GM19023 (cell line): ENCODE data around the gene ALOX5AP.

Experiments
- ATAC-seq: cut with Tn5 transposase; IDR thresholded peaks from one replicate; pipeline ENCODE4 v1.9.1; 2021; ENCODE audit warnings: mild to moderate bottlenecking, moderate library complexity; ENCODE audit not compliant: unreplicated experiment

Gene ALOX5AP

DNA sequence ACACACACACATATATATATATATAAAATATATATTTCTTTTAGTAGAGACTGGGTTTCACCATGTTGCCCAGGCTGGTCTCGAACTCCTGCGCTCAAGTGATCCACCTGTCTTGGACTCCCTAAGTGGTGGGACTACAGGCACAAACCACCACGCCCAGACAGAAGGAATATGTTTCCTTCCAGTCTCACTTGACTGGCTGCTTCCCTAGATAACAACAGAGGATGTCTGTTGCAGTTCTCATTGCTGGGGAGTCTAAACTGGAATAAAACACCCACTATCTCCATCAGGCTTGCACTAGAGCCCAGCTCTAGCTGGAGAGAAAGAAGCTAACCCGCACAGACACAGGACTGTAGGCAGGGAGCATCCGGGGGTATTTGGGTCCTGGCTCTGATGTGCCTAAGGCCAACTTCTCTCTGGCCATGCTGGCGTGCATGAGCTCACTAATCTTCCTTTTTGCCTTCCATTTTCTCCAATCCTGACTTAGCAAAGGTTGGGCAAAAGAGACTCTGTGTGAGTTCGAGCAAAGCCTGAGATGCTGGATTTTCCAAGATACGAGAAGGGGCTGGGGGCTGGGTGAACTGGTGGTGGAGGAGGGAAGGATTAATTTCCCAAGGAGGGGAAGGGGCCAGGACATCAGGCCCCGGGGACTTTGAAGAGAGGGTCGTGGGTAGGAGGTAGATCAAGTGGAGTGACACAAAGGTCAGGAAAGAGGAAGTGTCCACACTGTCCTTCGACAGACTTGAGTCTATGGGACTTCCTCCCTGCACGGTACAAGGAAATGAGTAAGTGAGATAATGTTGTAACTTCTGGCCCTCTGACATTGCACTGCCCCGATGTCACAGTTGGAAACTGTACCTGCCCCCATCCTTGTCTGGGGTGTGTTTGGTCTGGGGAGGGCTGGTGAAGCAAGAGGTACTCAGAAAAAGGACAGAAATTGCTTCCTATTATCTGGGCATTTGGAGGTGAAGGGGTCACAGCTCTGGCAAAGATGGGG lies 22.5 kb upstream of the ALOX5AP start:
- no peak for ATAC-seq

GRCh38 chr13:30714629-30715371 lies 20.5 kb upstream of the ALOX5AP start:
- no peak for ATAC-seq

- ATAC-seq, result no peak
Observed at GRCh38 chr13:30715372-30715756, 20.0 kb upstream of the ALOX5AP start.

- no peak for ATAC-seq
Observed at GRCh38 chr13:30715837-30716236, 19.5 kb upstream of the ALOX5AP start.

DNA sequence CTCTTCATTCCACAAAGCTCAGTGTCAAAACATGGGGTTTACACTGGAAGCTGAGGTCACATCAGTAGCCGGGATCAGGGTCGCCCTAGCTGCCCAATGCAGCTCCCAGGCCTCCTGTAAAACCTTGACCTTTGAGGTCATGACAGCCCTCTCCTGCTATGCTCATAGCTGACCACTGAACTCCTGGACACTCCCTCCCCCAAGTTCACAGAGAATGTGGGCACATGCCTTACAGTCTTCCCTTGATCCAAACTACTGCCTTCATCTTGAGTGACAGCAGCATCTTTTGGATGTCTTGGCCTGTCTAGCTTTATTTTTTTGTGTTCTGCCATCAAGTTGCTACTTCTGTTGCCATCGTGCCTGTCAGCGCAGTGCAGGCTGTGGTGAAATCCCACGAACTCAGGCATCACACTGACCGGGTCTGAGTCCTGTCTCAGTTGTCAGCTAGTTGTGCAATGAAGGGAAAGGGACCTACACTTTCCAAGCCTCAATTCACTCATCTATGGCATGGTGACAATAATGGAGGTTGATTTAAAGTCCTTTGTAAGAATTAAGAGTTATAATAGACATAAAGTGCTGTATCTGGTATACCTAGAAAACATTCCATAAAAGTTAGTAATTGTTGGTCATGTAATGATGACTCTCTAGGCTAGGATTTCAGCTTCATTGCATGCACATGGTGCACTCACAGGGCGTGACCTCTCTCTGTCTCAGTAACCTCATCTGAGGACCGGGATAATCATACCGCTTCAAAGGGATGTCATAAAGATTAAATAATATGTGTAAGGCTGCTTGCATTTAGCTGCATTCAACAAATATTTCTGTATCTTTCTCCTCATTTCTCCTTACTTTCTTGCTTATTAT lies 16.4 kb upstream of the ALOX5AP start:
- ATAC-seq, result no peak

GRCh38 chr13:30719525-30719914 lies 15.8 kb upstream of the ALOX5AP start:
- ATAC-seq, result no peak

DNA sequence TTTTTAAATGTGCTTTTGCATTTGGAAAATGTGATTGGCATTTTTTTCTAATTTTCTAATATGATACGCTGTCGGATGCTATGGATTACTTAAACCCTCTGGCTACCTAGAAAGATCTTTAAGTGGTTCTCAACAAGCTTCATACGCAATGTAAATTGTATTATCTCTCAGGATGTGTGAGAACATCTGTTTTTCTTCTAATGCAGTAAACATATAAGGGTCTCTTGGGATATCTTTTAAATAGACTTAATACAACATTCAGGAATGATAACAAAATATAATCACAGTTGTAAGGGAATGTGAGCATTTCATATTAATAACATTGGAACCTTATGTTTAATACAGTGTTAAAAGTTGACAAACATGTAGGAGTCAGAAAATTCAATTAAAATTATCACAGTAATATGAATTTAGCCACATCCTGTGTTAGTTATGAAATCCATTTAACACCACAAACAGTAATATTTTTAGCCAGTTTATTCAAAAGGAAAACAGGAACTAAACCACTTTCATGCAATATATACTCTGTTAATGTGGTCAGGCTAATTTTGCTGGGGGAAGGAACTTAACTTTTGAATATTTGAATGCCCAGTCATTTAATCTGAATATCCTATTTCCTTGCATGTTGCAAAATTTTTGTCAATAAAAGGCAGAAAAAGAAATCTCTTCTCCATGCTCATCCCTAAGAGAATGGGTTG lies 15.0 kb upstream of the ALOX5AP start:
- no peak for ATAC-seq

DNA sequence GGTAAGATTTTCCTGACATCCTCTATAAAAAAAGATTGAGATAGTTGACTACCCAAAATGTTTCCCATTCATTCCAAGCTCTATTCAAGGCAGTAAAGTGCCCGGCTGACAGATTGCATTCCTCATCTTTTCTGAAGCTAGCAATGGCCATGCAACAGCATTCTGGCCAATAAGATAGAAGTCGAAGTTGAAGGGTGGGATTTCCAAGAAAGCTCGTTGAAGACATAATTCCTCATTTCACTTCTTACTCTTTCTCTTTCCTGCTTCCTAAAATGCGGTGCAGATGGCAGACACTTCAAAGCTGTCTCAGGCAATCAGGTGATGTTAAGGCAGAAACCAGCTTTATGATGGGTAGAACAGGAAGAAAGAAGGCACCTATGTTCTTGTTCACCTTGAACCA lies 13.4 kb upstream of the ALOX5AP start:
- ATAC-seq, result no peak

GRCh38 chr13:30722361-30722760 lies 13.0 kb upstream of the ALOX5AP start:
- ATAC-seq, result no peak

DNA sequence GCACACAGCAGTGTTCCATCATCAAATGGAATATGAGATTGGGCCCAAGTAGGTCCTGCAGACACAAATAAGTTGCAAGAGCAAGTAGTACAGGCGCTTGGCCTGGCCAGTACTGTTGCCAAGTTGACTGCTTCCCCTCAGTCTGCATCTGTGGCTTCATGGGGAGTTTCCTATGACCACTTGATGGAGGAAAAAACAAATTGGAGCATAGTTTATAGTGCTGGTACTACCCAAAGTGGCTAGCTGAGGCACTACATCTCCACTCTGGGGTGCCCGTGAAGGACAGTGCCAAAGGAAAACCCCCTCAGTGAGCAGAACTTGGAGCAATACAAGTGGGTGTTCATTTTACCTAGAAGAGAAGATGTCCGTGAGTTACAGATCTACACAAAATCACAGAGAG lies 10.6 kb upstream of the ALOX5AP start:
- no peak for ATAC-seq

DNA sequence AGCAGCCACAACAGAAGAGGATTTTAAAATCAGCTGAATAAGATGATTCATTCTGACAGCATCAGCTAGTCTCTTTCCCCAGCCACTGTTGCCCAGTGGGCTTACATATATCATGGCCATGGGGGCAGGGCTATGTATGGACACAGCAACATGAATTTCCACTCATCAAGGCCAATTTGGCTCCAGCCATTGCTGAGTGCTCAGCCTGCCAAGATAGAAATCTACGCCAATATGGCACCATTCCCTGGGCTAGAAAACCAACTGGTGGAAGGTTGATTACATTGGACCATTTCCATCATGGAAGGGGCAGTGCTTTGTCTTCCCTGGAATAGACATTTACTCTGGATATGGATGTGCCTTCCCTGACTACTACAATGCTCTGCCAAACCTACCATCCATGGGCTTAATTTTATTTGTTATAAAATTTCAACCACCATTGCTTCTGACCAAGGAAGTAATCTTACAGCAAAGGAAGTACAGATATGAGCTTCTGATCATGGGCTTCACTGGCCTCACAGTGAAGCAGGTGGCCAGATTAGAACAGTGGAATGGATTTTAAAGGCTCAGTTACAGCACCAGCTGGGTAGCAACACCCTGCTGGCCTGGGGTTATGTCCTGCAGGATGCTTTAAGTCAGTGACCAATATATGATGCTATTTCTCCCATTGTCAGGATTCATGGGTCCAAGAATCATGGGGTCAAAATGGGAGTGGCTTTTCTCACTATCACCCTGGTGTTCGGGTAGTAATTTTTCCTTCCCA lies 9.8 kb upstream of the ALOX5AP start:
- no peak for ATAC-seq

- no peak for ATAC-seq
Observed at GRCh38 chr13:30726192-30726591, 9.2 kb upstream of the ALOX5AP start.

- ATAC-seq, result no peak
Observed at GRCh38 chr13:30727491-30728355, 7.6 kb upstream of the ALOX5AP start.

GRCh38 chr13:30729801-30730200 lies 5.5 kb upstream of the ALOX5AP start:
- ATAC-seq, result no peak

DNA sequence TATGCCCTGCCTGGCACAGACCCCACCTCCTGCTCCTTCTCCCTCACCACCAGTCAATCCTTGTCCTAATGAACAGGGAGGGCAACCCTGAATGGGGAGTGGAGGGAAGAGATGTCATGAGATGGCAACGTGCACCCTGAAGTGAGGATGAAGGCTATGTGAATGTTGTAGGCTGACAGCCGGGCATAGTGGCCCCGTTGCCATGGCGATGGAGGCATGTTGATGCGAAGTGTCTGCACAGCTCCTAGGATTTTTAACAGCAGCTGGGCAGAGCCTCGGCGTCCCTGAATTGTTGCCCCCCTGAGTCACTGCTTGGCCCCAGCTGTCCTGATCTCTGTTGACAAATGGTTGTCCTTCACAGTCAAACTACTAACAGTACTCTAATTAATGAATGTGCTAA lies 4.8 kb upstream of the ALOX5AP start:
- ATAC-seq, result no peak

- no peak for ATAC-seq
Observed at GRCh38 chr13:30731361-30732045, 3.8 kb upstream of the ALOX5AP start.

GRCh38 chr13:30732046-30732390 lies 3.3 kb upstream of the ALOX5AP start:
- ATAC-seq, result no peak

DNA sequence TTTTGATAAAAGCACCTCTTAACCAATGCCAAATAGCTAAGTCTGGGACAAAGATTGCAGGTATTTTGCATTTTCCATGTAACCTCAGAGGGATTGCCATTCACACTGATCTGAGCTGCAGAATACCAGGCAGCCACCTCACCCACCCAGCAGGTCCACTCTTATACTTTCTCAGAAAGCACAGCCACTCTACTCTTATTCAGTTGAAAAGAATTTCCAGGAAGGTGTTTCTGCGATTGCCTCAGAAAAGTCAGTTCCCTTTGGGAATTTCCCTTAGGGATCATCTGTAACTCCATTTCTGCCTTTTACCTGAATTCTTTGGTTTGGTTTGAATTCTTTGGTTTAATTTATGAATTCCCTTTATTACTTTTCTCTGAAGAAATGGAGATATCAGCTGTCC lies 904 bp upstream of the ALOX5AP start:
- no peak for ATAC-seq

- ATAC-seq, result no peak
Observed at GRCh38 chr13:30735872-30736175, 481 bp downstream of the ALOX5AP start.
